ENCODE data around the gene TRIB2. TPM values are rescaled to one million over a fixed set of nuclear protein-coding genes. Genes with fewer than 3 reads are reported as not detected.
A peak's percentile ranks its signal among the peaks of the same experiment; 100 is the strongest.

TRIB2 gene
- total RNA-seq, result 10 to 100 TPM; 12.6 to 18.5 (median 15.9) TPM

- ATAC-seq (peak; percentile 61 to 71), DNase-seq (peak; percentile 77 to 89)
- no peaks in the 10 kb centered on the region for H3K36me3 ChIP-seq
- in situ Hi-C loops (cut with MboI; ENCODE audit: low sequenced_read_pairs in 4 of 4) (loop anchor here (10.0 to 25.0 kb wide), 5 partner anchors 208 to 854 kb away; no protein-coding TSS in a partner anchor), intact Hi-C loops (cut with DNase I; ENCODE audit: low total_unique reads) (loop anchor here (1.0 to 10.0 kb wide), 6 partner anchors 215 to 886 kb away; no protein-coding TSS in a partner anchor)
- no peaks in the 10 kb centered on the region for H3K9me3 ChIP-seq
- peak within 1 kb of the TSS; percentile 83 to 97 (median 93) for H3K4me3 ChIP-seq
- H3K27ac ChIP-seq, result peak within 1 kb of the TSS; percentile 92 to 96 (median 95)
- no peaks in the 10 kb centered on the region for H3K27me3 ChIP-seq
- peaks cover 36 to 39% of the 10 kb centered on the region in 2 donors for H3K4me1 ChIP-seq
- TF ChIP-seq CTCF (IDR thresholded peaks at IDR 0.05 in 4 of 5, conservative IDR thresholded peaks at IDR 0.05 in 1 of 5) (peak in 1 of 5 experiments; percentile 28), POLR2A (IDR thresholded peaks at IDR 0.05) (peak; percentile 73 to 88)
Observed at GRCh38 chr2:12716282-12717190, at the start of gene TRIB2. Gene TRIB2 (plus strand): TSS chr2:12716936. CDS start chr2:12718308, 1,372 bp downstream.

GRCh38 chr2:12669036-12669435, 47.7 kb upstream of the TRIB2 start:
- Histone ChIP-seq H3K27me3 (no peaks in the 10 kb centered on the region), H3K27ac (no peak overlapping the region), H3K4me1 (no peaks in the 10 kb centered on the region), H3K36me3 (no peaks in the 10 kb centered on the region), H3K9me3 (peaks cover 0 to 3% (median 0%) of the 10 kb centered on the region in 3 donors), H3K4me3 (no peak overlapping the region)
- in situ Hi-C loops (cut with MboI; ENCODE audit: low sequenced_read_pairs in 4 of 4) (no loop called here), intact Hi-C loops (cut with DNase I; ENCODE audit: low total_unique reads) (no loop called here)
- no peak for TF ChIP-seq POLR2A (IDR thresholded peaks at IDR 0.05)
- no peak for TF ChIP-seq CTCF (IDR thresholded peaks at IDR 0.05 in 4 of 5, conservative IDR thresholded peaks at IDR 0.05 in 1 of 5)
- DNase-seq (no peak), ATAC-seq (no peak)

- Histone ChIP-seq H3K36me3 (no peaks in the 10 kb centered on the region), H3K27me3 (no peaks in the 10 kb centered on the region), H3K4me3 (no peak overlapping the region), H3K27ac (no peak overlapping the region), H3K4me1 (no peaks in the 10 kb centered on the region), H3K9me3 (no peaks in the 10 kb centered on the region)
- intact Hi-C loops (cut with DNase I; ENCODE audit: low total_unique reads) (no loop called here), in situ Hi-C loops (cut with MboI; ENCODE audit: low sequenced_read_pairs in 4 of 4) (no loop called here)
- no peak for DNase-seq
- no peak for ATAC-seq
- no peak for TF ChIP-seq CTCF (IDR thresholded peaks at IDR 0.05 in 4 of 5, conservative IDR thresholded peaks at IDR 0.05 in 1 of 5)
- no peak for TF ChIP-seq POLR2A (IDR thresholded peaks at IDR 0.05)
Observed at GRCh38 chr2:12672711-12673315, 43.9 kb upstream of the TRIB2 start.

GRCh38 chr2:12674644-12675328, 42.0 kb upstream of the TRIB2 start:
- Histone ChIP-seq H3K4me3 (no peak overlapping the region), H3K4me1 (no peaks in the 10 kb centered on the region), H3K27me3 (no peaks in the 10 kb centered on the region), H3K9me3 (no peaks in the 10 kb centered on the region), H3K27ac (no peak overlapping the region), H3K36me3 (no peaks in the 10 kb centered on the region)
- intact Hi-C loops (cut with DNase I; ENCODE audit: low total_unique reads), result no loop called here
- DNase-seq (no peak), ATAC-seq (no peak)
- TF ChIP-seq POLR2A (IDR thresholded peaks at IDR 0.05) (no peak), CTCF (IDR thresholded peaks at IDR 0.05 in 4 of 5, conservative IDR thresholded peaks at IDR 0.05 in 1 of 5) (no peak)
- in situ Hi-C loops (cut with MboI; ENCODE audit: low sequenced_read_pairs in 4 of 4), result no loop called here
